ENCODE results near the gene B4GAT1.

Gene B4GAT1

GRCh38 chr11:66365166-66365565, 17.7 kb upstream of the B4GAT1 start:
- no peak for DNase-seq (ENCODE audit: extremely low read depth, insufficient read length)
- Histone ChIP-seq H3K4me3 (replicated peaks; ENCODE audit: low read depth, low read length) (no peak overlapping the region), H3K36me3 (ENCODE audit: control insufficient read depth, insufficient read depth, low read length) (peaks cover 8% of the 10 kb centered on the region), H3K27me3 (replicated peaks; ENCODE audit: control insufficient read depth, insufficient read depth, low read length) (no peaks in the 10 kb centered on the region)
- TF ChIP-seq CTCF (IDR thresholded peaks at IDR 0.05; ENCODE audit: insufficient read depth, low read length, poor library complexity, severe bottlenecking) = no peak

DNA sequence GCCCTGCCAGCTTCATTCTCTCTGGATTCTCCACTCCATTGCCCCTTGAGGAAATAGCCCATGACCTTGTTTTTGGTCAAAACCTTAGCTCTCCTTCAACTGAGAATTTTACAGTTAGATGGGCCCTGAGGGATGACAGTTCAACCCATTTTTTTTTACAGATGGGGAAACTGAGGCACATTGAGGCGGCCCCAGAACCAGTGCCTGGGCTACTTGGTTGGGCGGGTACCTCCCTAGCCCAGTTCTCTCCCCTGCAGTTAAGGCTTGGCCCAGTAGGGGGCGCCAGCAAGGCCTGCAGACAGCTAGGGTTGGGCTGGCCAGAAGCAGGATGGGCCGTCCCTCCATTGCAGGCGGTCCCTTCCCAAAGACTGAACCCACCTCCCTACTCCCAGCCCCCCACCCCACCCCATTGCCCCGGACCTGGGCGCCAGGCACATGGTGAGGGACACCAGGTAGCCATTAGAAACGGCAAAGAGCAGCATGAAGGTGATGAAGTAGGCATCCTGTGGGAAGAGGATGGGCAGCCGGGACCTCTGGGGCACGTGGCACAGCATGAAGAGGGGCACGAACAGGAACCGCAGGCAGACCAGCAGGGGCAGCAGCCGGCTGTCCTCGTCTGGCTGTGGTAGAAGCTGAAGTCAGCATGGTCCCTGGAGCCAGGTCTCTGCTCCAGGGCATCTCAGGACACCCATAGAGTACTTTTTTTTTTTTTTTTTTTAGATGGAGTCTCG, 16.5 kb upstream of the B4GAT1 start:
- TF ChIP-seq CTCF (IDR thresholded peaks at IDR 0.05; ENCODE audit: insufficient read depth, low read length, poor library complexity, severe bottlenecking) = peak; percentile 94
- Histone ChIP-seq H3K4me3 (replicated peaks; ENCODE audit: low read depth, low read length) (no peak overlapping the region), H3K27me3 (replicated peaks; ENCODE audit: control insufficient read depth, insufficient read depth, low read length) (no peaks in the 10 kb centered on the region), H3K36me3 (ENCODE audit: control insufficient read depth, insufficient read depth, low read length) (peaks cover 6% of the 10 kb centered on the region)
- no peak for DNase-seq (ENCODE audit: extremely low read depth, insufficient read length)

- no peak for DNase-seq (ENCODE audit: extremely low read depth, insufficient read length)
- Histone ChIP-seq H3K4me3 (replicated peaks; ENCODE audit: low read depth, low read length) (no peak overlapping the region), H3K36me3 (ENCODE audit: control insufficient read depth, insufficient read depth, low read length) (peaks cover 2% of the 10 kb centered on the region), H3K27me3 (replicated peaks; ENCODE audit: control insufficient read depth, insufficient read depth, low read length) (no peaks in the 10 kb centered on the region)
- no peak for TF ChIP-seq CTCF (IDR thresholded peaks at IDR 0.05; ENCODE audit: insufficient read depth, low read length, poor library complexity, severe bottlenecking)
Observed at GRCh38 chr11:66363187-66363601, 15.8 kb upstream of the B4GAT1 start.

DNA sequence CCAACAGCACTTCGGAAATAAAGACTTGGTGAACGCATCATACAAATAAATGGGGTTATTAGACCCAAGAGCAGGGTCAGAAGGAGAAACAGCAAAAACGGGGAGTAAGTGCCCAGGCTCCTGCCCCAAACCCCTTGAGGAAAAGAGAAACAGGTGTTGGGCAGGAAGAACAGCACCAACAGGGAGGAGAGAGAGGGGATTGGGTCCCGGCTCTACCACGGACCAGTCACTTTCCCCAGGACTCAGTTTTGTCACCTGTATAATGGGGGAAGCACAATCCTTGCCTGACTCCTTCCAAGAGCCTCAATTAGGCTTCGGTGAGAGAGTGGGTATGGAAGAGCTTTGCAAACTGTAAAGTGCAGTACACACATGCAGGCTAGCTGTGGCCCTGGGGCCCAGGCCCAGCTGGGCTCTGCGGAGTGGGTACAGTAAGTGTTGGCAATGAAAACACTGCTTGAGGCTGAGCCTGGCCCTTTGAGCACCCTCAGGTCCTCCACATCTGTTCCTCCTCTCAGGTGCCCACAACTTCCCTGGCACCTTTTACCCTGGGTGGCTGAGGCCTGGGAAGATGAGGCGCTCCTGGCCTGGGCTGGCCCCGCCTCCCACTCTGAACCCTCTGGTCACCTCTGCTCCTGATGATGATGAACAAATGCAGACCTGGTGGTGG, 15.2 kb upstream of the B4GAT1 start:
- no peaks in the 10 kb centered on the region for H3K27me3 ChIP-seq (replicated peaks; ENCODE audit: control insufficient read depth, insufficient read depth, low read length)
- H3K4me3 ChIP-seq (replicated peaks; ENCODE audit: low read depth, low read length) = no peak overlapping the region
- no peak for TF ChIP-seq CTCF (IDR thresholded peaks at IDR 0.05; ENCODE audit: insufficient read depth, low read length, poor library complexity, severe bottlenecking)
- DNase-seq (ENCODE audit: extremely low read depth, insufficient read length) = no peak
- peaks cover 2% of the 10 kb centered on the region; the same call in 1 of the 2 replicates for H3K36me3 ChIP-seq (ENCODE audit: control insufficient read depth, insufficient read depth, low read length)

DNA sequence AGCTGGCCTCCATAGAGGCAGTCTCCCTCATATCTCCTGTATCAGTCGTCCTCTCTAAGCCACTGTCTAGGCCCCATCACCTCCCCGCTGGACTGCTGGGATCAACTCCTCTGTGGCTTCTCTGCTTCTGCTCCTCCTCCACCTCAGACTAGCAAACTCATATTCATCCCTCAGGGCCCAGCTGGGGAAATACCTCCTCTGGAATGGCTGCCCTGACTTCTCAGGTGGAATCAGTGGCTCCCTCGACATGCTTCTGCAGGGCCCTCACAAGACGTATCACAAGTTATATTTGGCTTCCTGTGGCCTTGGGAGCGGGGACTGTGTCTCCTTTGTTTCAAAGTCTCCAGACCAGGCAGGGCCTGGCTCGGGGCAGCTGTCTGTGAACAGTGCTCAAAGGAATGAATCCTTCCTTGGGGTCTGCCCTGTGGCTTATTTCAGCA, 14.1 kb upstream of the B4GAT1 start:
- no peak for DNase-seq (ENCODE audit: extremely low read depth, insufficient read length)
- H3K4me3 ChIP-seq (replicated peaks; ENCODE audit: low read depth, low read length) = no peak overlapping the region
- no peaks in the 10 kb centered on the region; the same call in 1 of the 2 replicates for H3K36me3 ChIP-seq (ENCODE audit: control insufficient read depth, insufficient read depth, low read length)
- H3K27me3 ChIP-seq (replicated peaks; ENCODE audit: control insufficient read depth, insufficient read depth, low read length) = no peaks in the 10 kb centered on the region
- TF ChIP-seq CTCF (IDR thresholded peaks at IDR 0.05; ENCODE audit: insufficient read depth, low read length, poor library complexity, severe bottlenecking) = no peak

Data from GM06990 (cell line).